HepG2 (cell line): ENCODE data around the gene MBD4. TPM values are rescaled to one million over a fixed set of nuclear protein-coding genes. Genes with fewer than 3 reads are reported as not detected.
A peak's percentile ranks its signal among the peaks of the same experiment; 100 is the strongest.

ENCODE experiments used
- ATAC-seq: fragments of 200-7000 bp; cut with Tn5 transposase; 3 replicates; pipeline ENCODE4 v1.9.1; 2020; ENCODE audit warnings: mild to moderate bottlenecking, moderate library complexity
- BruUV-seq: library from RNA; stranded (reverse); fragments of 400-500 nt; replicated peaks from 2 replicates; lab custom pipeline; 2021; lab: Mats Ljungman, UMichigan
- CTCF ChIA-PET: fragments of 300-600 bp; formaldehyde crosslinking; extraction: SDS; loops from one replicate; lab custom pipeline; 2021; ENCODE audit warnings: low total read pairs, inconsistent platforms, low intra/inter-chr PET ratio; lab: Yijun Ruan, JAX
- POLR2A ChIA-PET: fragments of 350-600 bp; sonication (Branson Sonifier 250); formaldehyde crosslinking; loops from one replicate; lab custom pipeline; 2020; ENCODE audit warnings: antibody characterized with exemption, inconsistent platforms; lab: Yijun Ruan, JAX
- DNase-seq: peaks from one replicate; pipeline ENCODE4 v3.0.0-alpha.2; 2015; ENCODE audit warnings: low spot score
- FAIRE-seq: peaks from 3 replicates; lab custom pipeline; 2011; peaks lifted over from hg19 to GRCh38; lab: Jason Lieb, UNC
- H2AFZ ChIP-seq: one replicate; pipeline ENCODE4 v1.6.1; 2011; ENCODE audit warnings: low read length, inconsistent platforms
- H3K27ac ChIP-seq: fragments of 300-600 bp; 3 replicates; pipeline ENCODE4 v1.8.0; 2011; ENCODE audit warnings: mixed run types, mild to moderate bottlenecking, mixed read lengths, low read length, inconsistent platforms; ENCODE audit not compliant: insufficient read depth; ENCODE audit errors: extremely low read length
- H3K27me3 ChIP-seq, 2 experiments: fragments of 200-600 bp in 1 of 2; 2 replicates in 1 of 2; 3 replicates in 1 of 2; pipeline versions ENCODE4 v1.6.0 to v1.8.0; 2011; ENCODE audit warnings: low read length in 2 of 2, mild to moderate bottlenecking in 2 of 2, moderate library complexity in 2 of 2, inconsistent platforms in 1 of 2; ENCODE audit not compliant: insufficient read depth in 2 of 2, control insufficient read depth in 1 of 2
- H3K36me3 ChIP-seq, 2 experiments: fragments of 200-600 bp in 1 of 2; replicated peaks in 1 of 2; 2 replicates in 1 of 2; 3 replicates in 1 of 2; pipeline versions ENCODE4 v1.5.1 to v1.8.0; 2011; ENCODE audit warnings: low read length in 2 of 2, inconsistent platforms in 1 of 2; ENCODE audit not compliant: insufficient read depth in 2 of 2, control insufficient read depth in 1 of 2
- H3K4me1 ChIP-seq: 2 replicates; pipeline ENCODE4 v1.5.1; 2012; ENCODE audit warnings: low read length, inconsistent platforms; ENCODE audit not compliant: insufficient read depth
- H3K4me2 ChIP-seq: 2 replicates; pipeline ENCODE4 v1.6.0; 2011; ENCODE audit warnings: low read depth, low read length, inconsistent platforms
- H3K4me3 ChIP-seq, 3 experiments: fragments of 200-600 bp in 1 of 3; sonication (generic), shearing (Covaris generic) in 1 of 3; replicated peaks in 1 of 3; 2 replicates each; pipeline ENCODE4 v1.5.1; 2011 to 2016; ENCODE audit warnings: low read length in 3 of 3, inconsistent platforms in 2 of 3, low read depth in 2 of 3, mild to moderate bottlenecking in 2 of 3, control low read depth in 1 of 3, mixed read lengths in 1 of 3; ENCODE audit not compliant: insufficient read depth in 1 of 3
- H3K79me2 ChIP-seq: one replicate; pipeline ENCODE4 v1.6.1; 2011; ENCODE audit warnings: low read length, inconsistent platforms; ENCODE audit not compliant: insufficient read depth
- H3K9ac ChIP-seq: 2 replicates; pipeline ENCODE4 v1.6.0; 2011; ENCODE audit warnings: mild to moderate bottlenecking, low read depth, low read length, inconsistent platforms; ENCODE audit not compliant: insufficient read depth
- H3K9me3 ChIP-seq: 2 replicates; pipeline ENCODE4 v1.5.1; 2012; ENCODE audit warnings: mild to moderate bottlenecking, low read length
- H4K20me1 ChIP-seq: 2 replicates; pipeline ENCODE4 v1.6.0; 2011; ENCODE audit warnings: inconsistent platforms, mild to moderate bottlenecking, low read length, moderate library complexity; ENCODE audit not compliant: insufficient read depth
- MTERF4 ChIP-seq: sonication (generic); formaldehyde crosslinking; IDR thresholded peaks from 2 replicates; pipeline ENCODE4 v1.8.0; 2023; ENCODE audit warnings: mild to moderate bottlenecking, missing genetic modification reagents
- MXD3 ChIP-seq: IDR thresholded peaks from 2 replicates; pipeline ENCODE4 v1.6.1; 2016; ENCODE audit warnings: mild to moderate bottlenecking, missing biosample characterization, missing genetic modification reagents
- SSRP1 ChIP-seq: IDR thresholded peaks from 2 replicates; pipeline ENCODE4 v1.6.1; 2016; ENCODE audit warnings: control low read depth
- ZBTB33 ChIP-seq: sonication (generic); formaldehyde crosslinking; IDR thresholded peaks from 2 replicates; pipeline ENCODE4 v1.4.0; 2020; ENCODE audit warnings: missing genetic modification reagents
- ZNF691 ChIP-seq: sonication (generic); formaldehyde crosslinking; IDR thresholded peaks from 2 replicates; pipeline ENCODE4 v1.4.0; 2020; ENCODE audit warnings: missing genetic modification reagents, low read depth, mild to moderate bottlenecking, borderline replicate concordance
- ZSCAN21 ChIP-seq: sonication (generic); formaldehyde crosslinking; IDR thresholded peaks from 2 replicates; pipeline ENCODE4 v1.8.0; 2022; ENCODE audit warnings: mild to moderate bottlenecking, missing genetic modification reagents, moderate library complexity, borderline replicate concordance
- WGBS: methylation state at CpG from one replicate; pipeline ENCODE4 v1.1.6; 2017; ENCODE audit warnings: low lambda C conversion rate; 5-methylcytosine and 5-hydroxymethylcytosine counted together
- in situ Hi-C: cut with HindIII; loops from 2 replicates; pipeline ENCODE4 v1.10.0; 2017; ENCODE audit warnings: low pct_unique_long_range_greater_than_20kb; ENCODE audit not compliant: extremely low pct_ligation_motif_present
- intact Hi-C: fragments of 100-400 bp; cut with micrococcal nuclease; formaldehyde crosslinking; loops from one replicate; pipeline ENCODE4 v1.10.0; 2022; ENCODE audit not compliant: unreplicated experiment
- polyA plus RNA-seq, 8 experiments: library from polyadenylated mRNA; depleted of rRNA in 3 of 8; stranded (reverse) in 7 of 8; unstranded in 1 of 8; fragments of >200 nt; fragmentation: Illumina TruSeq in 4 of 8; extraction: Trizol in 4 of 8; gene quantifications; 2 replicates each; pipeline versions ENCODE4 v1.2.1 to v1.2.3, GENCODE V29; 2011 to 2016; ENCODE audit warnings: low read depth in 4 of 8, missing spikeins in 1 of 8, mixed read lengths in 1 of 8; ENCODE audit not compliant: insufficient read depth in 1 of 8
- total RNA-seq, 5 experiments: library from RNA; depleted of rRNA; stranded (reverse); fragments of >200 nt; fragmentation: Illumina TruSeq; extraction: Trizol; gene quantifications; 2 replicates each; pipeline ENCODE4 v1.2.3, GENCODE V29; 2016; ENCODE audit warnings: low read depth in 1 of 5
- TF ChIP-seq, protein P1 (sequence below): sonication (generic); formaldehyde crosslinking; IDR thresholded peaks from 2 replicates; pipeline ENCODE4 v1.4.0; 2020; ENCODE audit warnings: missing genetic modification reagents

The MBD4 gene
- total and polyA plus RNA-seq, 2 of the 13 experiments (the other 11 are each of a cell fraction or from before 2014, with no cell fraction given) = 14.9 to 25.3 TPM

DNA sequence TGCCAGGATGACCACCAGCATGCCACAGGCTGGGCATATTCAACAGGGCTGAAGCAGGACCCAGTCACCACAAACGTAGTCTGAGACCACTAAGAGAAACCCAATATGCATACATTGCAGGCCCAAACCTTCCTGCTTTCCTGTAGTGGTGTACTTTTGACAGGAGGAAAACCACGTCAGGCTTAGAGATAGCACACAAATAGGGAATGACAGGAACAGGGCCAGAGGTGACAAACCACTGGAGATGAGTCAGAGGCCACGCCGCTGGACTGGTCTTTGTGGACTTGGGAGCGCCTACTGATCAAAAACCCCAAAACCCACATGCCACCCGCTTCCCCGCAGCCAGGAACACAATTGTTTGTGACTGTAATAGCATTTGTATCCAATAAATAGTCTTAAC lies 7.7 kb downstream of the MBD4 start:
- CTCF ChIA-PET = no interaction called here
- intact Hi-C loops (no loop called here), in situ Hi-C loops (no loop called here)
- no peak for TF ChIP-seq MTERF4 (CRISPR knock-in tag)
- TF ChIP-seq SSRP1 (CRISPR knock-in tag) = no peak
- peak; percentile 71; the same call in 1 of the 2 replicates for TF ChIP-seq ZBTB33 (CRISPR knock-in tag)
- TF ChIP-seq MXD3 (CRISPR knock-in tag) = no peak
- TF ChIP-seq, protein P1, sequence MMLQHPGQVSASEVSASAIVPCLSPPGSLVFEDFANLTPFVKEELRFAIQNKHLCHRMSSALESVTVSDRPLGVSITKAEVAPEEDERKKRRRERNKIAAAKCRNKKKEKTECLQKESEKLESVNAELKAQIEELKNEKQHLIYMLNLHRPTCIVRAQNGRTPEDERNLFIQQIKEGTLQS (CRISPR knock-in tag) = no peak
- TF ChIP-seq ZSCAN21 (CRISPR knock-in tag) = no peak
- TF ChIP-seq ZNF691 (CRISPR knock-in tag) = no peak
- no peak for DNase-seq
- Histone ChIP-seq H3K9me3 (no peaks in the 10 kb centered on the region), H2AFZ (no peak overlapping the region), H3K4me2 (no peak overlapping the region), H3K36me3 (peaks cover 7 to 41% of the 10 kb centered on the region in 2 experiments), H3K27me3 (peaks cover 0 to 4% of the 10 kb centered on the region in 2 experiments; a peak in 2 of 5 replicates), H3K9ac (no peak overlapping the region), H3K79me2 (peaks cover 5% of the 10 kb centered on the region), H3K4me3 (no peak overlapping the region), H3K4me1 (peaks cover 60% of the 10 kb centered on the region), H3K27ac (no peak overlapping the region), H4K20me1 (no peaks in the 10 kb centered on the region)
- POLR2A ChIA-PET = no interaction called here
- 81% methylated on average over 5 of the region's 7 CpGs for WGBS
- ATAC-seq = no peak
- no peak for FAIRE-seq
- no TSS peak for BruUV-seq
